ENCODE results near the gene NOC2L. TPM values are rescaled to one million over a fixed set of nuclear protein-coding genes. Genes with fewer than 3 reads are reported as not detected.

The NOC2L gene
- total RNA-seq, 3 donors from 2014 or later, result 36.2 to 38.7 (median 38.2) TPM

DNA sequence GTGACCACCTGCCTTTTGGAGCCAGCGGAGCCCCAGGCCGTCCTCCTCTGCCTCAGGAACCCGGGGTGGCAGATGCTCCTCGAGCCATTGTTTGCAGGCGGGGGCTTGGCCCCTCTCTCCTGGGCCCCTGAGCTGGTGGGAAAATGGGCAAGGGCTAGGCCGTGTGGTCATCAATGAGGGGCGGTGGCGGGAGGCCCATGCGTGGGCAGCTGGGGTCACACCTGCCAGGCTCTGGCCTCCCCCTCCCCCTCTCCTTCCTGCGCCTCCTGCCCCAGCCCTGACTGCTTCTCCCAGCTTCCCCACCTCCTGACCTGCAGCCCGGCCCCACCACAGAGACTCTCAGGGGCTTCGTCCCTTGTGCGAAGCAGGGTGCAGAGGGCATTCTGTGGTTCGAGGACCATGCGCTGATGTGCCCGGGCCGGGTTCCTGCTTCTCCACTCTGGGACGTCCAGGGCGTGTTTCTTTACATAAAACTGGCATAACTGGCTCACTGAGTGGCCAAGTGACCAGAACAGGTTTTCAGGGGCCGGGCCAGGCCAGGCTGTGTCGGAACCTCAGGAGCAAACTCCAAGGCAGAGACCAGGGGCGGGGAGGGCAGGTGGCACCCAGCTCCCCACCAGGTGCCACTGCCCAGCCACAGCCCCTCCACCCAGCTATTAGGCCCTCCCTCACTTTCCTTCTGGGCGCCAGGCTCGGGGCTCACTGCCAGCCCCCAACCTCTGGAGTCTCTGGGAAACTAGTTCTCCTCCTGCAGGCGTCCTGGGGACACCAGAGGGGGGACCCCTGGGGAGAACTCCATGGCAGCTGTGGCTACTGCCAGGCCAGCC, 26.1 kb downstream of the NOC2L start:
- no peak overlapping the region for H3K27ac ChIP-seq
- peaks cover 5 to 8% of the 10 kb centered on the region in 2 donors for H3K4me1 ChIP-seq
- intact Hi-C loops (cut with DNase I; ENCODE audit: low total_unique reads), result loop anchor here (1.0 kb wide), 1 partner anchor 13 kb away; no protein-coding TSS in a partner anchor
- peak; percentile 40 to 77 for DNase-seq (ENCODE audit: low spot score in 2 of 2)
- H3K36me3 ChIP-seq, result no peaks in the 10 kb centered on the region
- TF ChIP-seq POLR2A (IDR thresholded peaks at IDR 0.05) (no peak), POLR2AphosphoS5 (IDR thresholded peaks at IDR 0.05) (no peak)
- H3K9me3 ChIP-seq, result no peaks in the 10 kb centered on the region
- H3K27me3 ChIP-seq, result peaks cover 5 to 46% of the 10 kb centered on the region in 2 donors
- no peak overlapping the region for H3K4me3 ChIP-seq

DNA sequence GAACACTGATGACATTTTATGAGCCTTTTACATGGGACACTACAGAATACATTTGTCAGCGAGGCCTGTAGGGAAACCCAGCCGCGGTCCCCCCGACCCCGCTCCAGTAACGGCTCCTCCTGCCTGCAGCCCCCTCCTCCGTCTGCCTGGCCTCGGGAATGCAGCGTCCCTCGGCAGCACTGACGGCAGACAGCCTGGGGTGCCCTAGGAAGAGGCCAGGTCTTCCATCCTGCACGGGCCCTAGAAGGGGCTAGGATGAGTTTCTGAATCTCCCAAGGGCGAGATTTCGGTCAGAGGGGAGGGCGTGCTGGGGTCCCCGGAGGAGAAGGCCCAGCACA, 26.9 kb downstream of the NOC2L start:
- Histone ChIP-seq H3K36me3 (no peaks in the 10 kb centered on the region), H3K4me3 (no peak overlapping the region), H3K9me3 (no peaks in the 10 kb centered on the region), H3K27me3 (peaks cover 5 to 45% of the 10 kb centered on the region in 2 donors), H3K4me1 (peaks cover 5 to 8% of the 10 kb centered on the region in 2 donors), H3K27ac (no peak overlapping the region)
- intact Hi-C loops (cut with DNase I; ENCODE audit: low total_unique reads), result loop anchor here (1.0 kb wide), 1 partner anchor 12 kb away; no protein-coding TSS in a partner anchor
- DNase-seq (ENCODE audit: low spot score in 2 of 2), result no peak
- TF ChIP-seq POLR2A (IDR thresholded peaks at IDR 0.05), result no peak
- TF ChIP-seq POLR2AphosphoS5 (IDR thresholded peaks at IDR 0.05), result no peak

DNA sequence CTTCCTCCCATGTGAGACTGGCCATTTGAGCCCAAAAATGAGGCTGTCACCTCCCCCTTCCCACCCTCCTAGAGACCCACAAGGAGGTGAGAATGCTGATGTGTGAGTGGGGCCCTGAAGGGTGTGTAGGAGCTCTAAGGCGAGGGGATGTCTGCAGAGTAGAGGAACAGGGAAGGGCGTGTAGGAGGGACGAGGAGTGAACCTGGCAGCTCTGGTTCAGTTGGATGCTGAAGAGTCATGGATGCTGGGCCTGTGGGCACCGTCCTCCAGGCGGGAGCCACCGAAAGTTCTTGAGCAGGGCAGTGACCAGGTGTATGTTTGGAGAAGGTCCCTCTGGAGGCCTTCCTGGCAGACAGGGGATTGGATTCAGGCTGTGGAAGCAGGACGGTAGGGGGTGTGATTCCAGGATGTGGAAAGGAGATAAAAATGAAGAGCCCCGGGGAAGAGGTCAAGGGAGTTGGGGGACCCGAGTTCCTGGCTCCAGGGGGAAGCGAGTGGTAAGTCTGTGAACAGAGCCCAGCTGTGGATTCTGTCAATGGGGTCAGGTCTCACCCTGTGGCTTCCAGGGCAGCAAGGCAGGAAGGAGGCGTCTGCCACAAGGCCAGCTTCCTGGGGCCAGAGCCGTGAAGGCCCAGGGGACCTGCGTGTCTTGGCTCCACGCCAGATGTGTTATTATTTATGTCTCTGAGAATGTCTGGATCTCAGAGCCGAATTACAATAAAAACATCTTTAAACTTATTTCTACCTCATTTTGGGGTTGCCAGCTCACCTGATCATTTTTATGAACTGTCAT, 27.5 kb downstream of the NOC2L start:
- peaks cover 5 to 8% of the 10 kb centered on the region in 2 donors for H3K4me1 ChIP-seq
- no peak for DNase-seq (ENCODE audit: low spot score in 2 of 2)
- H3K4me3 ChIP-seq, result no peak overlapping the region
- no peaks in the 10 kb centered on the region for H3K36me3 ChIP-seq
- TF ChIP-seq, protein P1, sequence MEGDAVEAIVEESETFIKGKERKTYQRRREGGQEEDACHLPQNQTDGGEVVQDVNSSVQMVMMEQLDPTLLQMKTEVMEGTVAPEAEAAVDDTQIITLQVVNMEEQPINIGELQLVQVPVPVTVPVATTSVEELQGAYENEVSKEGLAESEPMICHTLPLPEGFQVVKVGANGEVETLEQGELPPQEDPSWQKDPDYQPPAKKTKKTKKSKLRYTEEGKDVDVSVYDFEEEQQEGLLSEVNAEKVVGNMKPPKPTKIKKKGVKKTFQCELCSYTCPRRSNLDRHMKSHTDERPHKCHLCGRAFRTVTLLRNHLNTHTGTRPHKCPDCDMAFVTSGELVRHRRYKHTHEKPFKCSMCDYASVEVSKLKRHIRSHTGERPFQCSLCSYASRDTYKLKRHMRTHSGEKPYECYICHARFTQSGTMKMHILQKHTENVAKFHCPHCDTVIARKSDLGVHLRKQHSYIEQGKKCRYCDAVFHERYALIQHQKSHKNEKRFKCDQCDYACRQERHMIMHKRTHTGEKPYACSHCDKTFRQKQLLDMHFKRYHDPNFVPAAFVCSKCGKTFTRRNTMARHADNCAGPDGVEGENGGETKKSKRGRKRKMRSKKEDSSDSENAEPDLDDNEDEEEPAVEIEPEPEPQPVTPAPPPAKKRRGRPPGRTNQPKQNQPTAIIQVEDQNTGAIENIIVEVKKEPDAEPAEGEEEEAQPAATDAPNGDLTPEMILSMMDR (IDR thresholded peaks at IDR 0.05), result no peak
- no peak for TF ChIP-seq POLR2A (IDR thresholded peaks at IDR 0.05)
- TF ChIP-seq POLR2AphosphoS5 (IDR thresholded peaks at IDR 0.05), result no peak
- H3K27ac ChIP-seq, result no peak overlapping the region
- peaks cover 6 to 45% of the 10 kb centered on the region in 2 donors for H3K27me3 ChIP-seq
- intact Hi-C loops (cut with DNase I; ENCODE audit: low total_unique reads), result loop anchor here (1.0 kb wide), 1 partner anchor 11 kb away; no protein-coding TSS in a partner anchor
- no peaks in the 10 kb centered on the region for H3K9me3 ChIP-seq

DNA sequence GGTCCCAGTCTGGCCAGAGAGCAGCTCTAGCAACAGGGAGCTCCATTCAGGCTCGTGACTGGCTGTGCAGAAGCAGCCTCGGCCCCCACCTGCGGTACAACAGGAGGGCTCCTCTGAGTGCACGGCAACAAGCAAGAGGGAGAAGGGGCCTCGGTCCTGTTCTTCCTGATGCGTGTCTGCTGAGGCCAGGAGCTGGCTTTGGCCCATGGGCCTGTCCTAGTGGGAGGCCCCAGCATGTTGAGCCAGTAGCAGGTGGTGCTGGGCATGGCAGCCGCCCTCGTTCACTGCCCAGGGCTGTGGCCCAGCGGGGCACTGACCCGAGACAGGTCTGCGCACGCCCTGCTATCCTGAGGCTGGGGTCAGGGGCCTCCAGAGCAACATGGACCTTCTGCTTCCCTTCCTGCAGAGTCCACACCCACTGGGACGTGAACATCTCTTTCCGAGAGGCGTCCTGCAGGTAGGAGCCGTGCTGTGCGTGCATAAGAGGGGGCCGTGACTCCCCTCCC, 28.4 kb downstream of the NOC2L start:
- TF ChIP-seq POLR2A (IDR thresholded peaks at IDR 0.05), result no peak
- TF ChIP-seq, protein P1 (IDR thresholded peaks at IDR 0.05), result no peak
- no peak for TF ChIP-seq POLR2AphosphoS5 (IDR thresholded peaks at IDR 0.05)

DNA sequence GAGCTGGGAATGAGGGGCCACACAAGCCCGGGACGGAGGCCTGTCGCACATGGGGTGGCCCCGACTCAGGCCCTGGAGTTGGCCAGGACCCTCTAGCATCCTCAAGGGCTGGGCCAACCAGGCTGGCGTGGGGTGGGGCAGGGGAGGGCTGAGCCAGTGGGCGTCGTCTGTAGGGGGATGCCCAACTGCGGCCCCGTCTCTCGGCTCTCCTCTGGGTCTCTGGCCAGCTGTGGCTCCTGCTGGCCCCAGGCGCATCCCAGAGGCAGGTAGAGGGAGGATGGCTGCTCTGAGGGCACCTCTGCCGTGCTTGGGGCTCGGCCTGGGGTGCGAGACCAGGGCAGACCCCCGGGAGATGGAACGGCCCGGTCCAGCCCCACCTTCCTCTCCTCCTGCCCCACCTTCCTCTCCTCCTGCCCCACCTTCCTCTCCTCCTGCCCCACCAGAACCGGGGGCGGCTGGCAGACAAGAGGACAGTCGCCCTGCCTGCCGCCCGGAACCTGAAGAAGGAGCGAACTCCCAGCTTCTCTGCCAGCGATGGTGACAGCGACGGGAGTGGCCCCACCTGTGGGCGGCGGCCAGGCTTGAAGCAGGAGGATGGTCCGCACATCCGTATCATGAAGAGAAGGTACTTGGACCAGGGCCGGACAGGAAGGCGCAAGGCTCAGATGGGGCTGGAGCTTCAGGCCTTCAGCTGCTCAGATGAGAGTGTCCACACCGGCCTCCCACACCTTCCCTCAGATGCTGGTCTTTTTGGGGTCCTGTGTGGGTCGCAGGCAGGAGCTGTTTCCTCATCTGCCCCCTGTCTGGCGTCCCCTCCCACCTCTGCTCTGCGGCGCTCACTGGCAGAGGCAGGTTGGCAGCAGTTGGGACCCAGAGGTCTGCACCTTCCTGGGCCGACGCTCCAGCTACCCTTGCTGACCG, 29.1 kb downstream of the NOC2L start:
- peaks cover 6 to 8% of the 10 kb centered on the region in 2 donors for H3K4me1 ChIP-seq
- no peak overlapping the region for H3K27ac ChIP-seq
- H3K27me3 ChIP-seq, result peaks cover 9 to 43% of the 10 kb centered on the region in 2 donors
- no peak overlapping the region for H3K4me3 ChIP-seq
- no peaks in the 10 kb centered on the region for H3K9me3 ChIP-seq
- no peak for DNase-seq (ENCODE audit: low spot score in 2 of 2)
- TF ChIP-seq, protein P1 (IDR thresholded peaks at IDR 0.05), result no peak
- TF ChIP-seq POLR2A (IDR thresholded peaks at IDR 0.05) (no peak), POLR2AphosphoS5 (IDR thresholded peaks at IDR 0.05) (no peak)
- intact Hi-C loops (cut with DNase I; ENCODE audit: low total_unique reads), result no loop called here
- H3K36me3 ChIP-seq, result no peaks in the 10 kb centered on the region

More for the DNA sequence above, 28.4 kb downstream of the NOC2L start:
- Histone ChIP-seq H3K27ac (no peak overlapping the region), H3K4me3 (no peak overlapping the region), H3K9me3 (no peaks in the 10 kb centered on the region), H3K27me3 (peaks cover 6 to 45% of the 10 kb centered on the region in 2 donors), H3K4me1 (peaks cover 1 to 8% of the 10 kb centered on the region in 2 donors), H3K36me3 (no peaks in the 10 kb centered on the region)
- DNase-seq (ENCODE audit: low spot score in 2 of 2), result no peak
- intact Hi-C loops (cut with DNase I; ENCODE audit: low total_unique reads), result no loop called here

Measured in breast epithelium (tissue), 4 donors.